SK-N-MC (cell line): Measurements from ENCODE around the gene CALN1.

ENCODE experiments used
- EZH2 ChIP-seq: fragments of 200-600 bp; sonication (generic); IDR thresholded peaks from one replicate; pipeline ENCODE4 v1.6.1; 2017; ENCODE audit warnings: antibody characterized with exemption
- POLR2AphosphoS5 ChIP-seq: IDR thresholded peaks from 2 replicates; pipeline ENCODE4 v1.6.1; 2012; ENCODE audit warnings: mild to moderate bottlenecking, low read depth, low read length, borderline replicate concordance

- TF ChIP-seq POLR2AphosphoS5 (no peak), EZH2 (no peak)
Observed at GRCh38 chr7:72127136-72127535, 285.0 kb downstream of the CALN1 start.
